Measurements from ENCODE around the gene THTPA.

- TF ChIP-seq REST (IDR thresholded peaks at IDR 0.05; ENCODE audit: low read depth) (no peak), CREB1 (IDR thresholded peaks at IDR 0.05; ENCODE audit: low read depth) (no peak), ZBTB7A (IDR thresholded peaks at IDR 0.05; ENCODE audit: low read depth) (no peak), RAD21 (IDR thresholded peaks at IDR 0.05; ENCODE audit: low read depth) (no peak), USF1 (IDR thresholded peaks at IDR 0.05) (no peak), YY1 (IDR thresholded peaks at IDR 0.05; ENCODE audit: low read depth) (no peak), FOXM1 (IDR thresholded peaks at IDR 0.05; ENCODE audit: borderline replicate concordance, low read depth) (no peak), TEAD4 (IDR thresholded peaks at IDR 0.05) (no peak)
Measured at GRCh38 chr14:23603103-23603502, 47.0 kb downstream of the THTPA start.

Data from Ishikawa (cell line).